ENCODE results near the gene TMEFF1. TPM values are rescaled to one million over a fixed set of nuclear protein-coding genes. Genes with fewer than 3 reads are reported as not detected.

Gene TMEFF1
- total RNA-seq, 2 donors from 2014 or later = 1.7 to 2.7 TPM

DNA sequence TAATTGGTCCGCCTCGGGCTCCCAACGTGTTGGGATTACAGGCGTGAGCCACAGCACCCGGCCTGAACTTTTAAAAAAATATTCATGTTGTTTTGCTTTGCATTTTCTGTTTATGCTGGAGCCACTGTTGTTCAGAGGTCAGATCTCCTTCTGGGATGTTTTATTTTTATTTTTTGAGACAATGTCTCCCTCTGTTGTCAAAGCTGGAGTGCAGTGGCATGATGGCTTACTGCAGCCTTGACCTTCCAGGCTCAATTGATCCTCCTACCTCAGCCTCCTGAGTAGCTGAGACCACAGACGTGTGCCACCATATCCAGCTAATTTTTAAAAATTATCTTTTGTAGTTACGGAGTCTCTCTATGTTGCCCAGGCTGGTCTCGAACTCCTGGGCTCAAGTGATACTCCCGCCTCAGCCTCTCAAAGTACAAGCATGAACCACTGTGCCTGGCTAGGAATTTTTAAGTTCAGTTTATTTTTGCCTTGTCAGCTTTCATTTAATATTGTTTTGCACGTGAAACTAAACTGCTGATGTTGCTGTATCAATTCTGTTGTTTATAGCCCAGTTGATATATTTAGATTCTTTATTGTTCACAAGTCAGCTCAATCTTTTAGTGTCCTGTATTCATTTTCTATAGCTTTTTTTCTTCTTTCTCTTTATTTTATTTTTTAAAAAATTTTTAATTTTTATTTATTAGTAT lies 13.7 kb downstream of the TMEFF1 start:
- TF ChIP-seq POLR2A (IDR thresholded peaks at IDR 0.05) (no peak), POLR2AphosphoS5 (IDR thresholded peaks at IDR 0.05) (no peak)
- TF ChIP-seq, protein P1, sequence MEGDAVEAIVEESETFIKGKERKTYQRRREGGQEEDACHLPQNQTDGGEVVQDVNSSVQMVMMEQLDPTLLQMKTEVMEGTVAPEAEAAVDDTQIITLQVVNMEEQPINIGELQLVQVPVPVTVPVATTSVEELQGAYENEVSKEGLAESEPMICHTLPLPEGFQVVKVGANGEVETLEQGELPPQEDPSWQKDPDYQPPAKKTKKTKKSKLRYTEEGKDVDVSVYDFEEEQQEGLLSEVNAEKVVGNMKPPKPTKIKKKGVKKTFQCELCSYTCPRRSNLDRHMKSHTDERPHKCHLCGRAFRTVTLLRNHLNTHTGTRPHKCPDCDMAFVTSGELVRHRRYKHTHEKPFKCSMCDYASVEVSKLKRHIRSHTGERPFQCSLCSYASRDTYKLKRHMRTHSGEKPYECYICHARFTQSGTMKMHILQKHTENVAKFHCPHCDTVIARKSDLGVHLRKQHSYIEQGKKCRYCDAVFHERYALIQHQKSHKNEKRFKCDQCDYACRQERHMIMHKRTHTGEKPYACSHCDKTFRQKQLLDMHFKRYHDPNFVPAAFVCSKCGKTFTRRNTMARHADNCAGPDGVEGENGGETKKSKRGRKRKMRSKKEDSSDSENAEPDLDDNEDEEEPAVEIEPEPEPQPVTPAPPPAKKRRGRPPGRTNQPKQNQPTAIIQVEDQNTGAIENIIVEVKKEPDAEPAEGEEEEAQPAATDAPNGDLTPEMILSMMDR (IDR thresholded peaks at IDR 0.05) = no peak
- Histone ChIP-seq H3K27me3 (replicated peaks; ENCODE audit: insufficient read depth) (no peaks in the 10 kb centered on the region), H3K4me1 (replicated peaks) (no peaks in the 10 kb centered on the region), H3K4me3 (no peak overlapping the region), H3K36me3 (no peaks in the 10 kb centered on the region), H3K27ac (no peak overlapping the region), H3K9me3 (no peaks in the 10 kb centered on the region)
- intact Hi-C loops (cut with DNase I) = no loop called here
- DNase-seq (ENCODE audit: low spot score) = no peak
- 88% methylated on average over 10 of the region's 10 CpGs for WGBS

DNA sequence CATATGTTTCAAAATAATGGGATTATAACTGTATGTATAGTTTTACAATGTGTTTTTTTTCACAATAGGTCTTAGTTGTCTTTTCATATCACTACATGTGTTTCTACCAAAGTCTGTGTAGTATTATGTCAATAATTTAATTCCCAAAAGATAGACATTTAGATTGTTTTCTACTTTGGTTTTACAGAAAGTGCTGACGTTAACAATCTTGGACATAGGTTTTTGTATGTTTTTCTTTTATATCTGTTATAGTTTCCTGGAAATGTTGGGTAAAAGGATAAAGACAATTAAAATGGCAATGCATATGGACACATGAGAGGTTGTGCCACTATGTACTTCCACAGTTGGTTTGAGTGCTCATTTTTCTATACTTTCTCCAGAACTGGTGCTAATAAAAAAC lies 15.2 kb downstream of the TMEFF1 start:
- H3K36me3 ChIP-seq = no peaks in the 10 kb centered on the region
- TF ChIP-seq POLR2A (IDR thresholded peaks at IDR 0.05) = no peak
- TF ChIP-seq POLR2AphosphoS5 (IDR thresholded peaks at IDR 0.05) = no peak
- TF ChIP-seq, protein P1 (IDR thresholded peaks at IDR 0.05) = no peak
- no peaks in the 10 kb centered on the region for H3K27me3 ChIP-seq (replicated peaks; ENCODE audit: insufficient read depth)
- no peak for DNase-seq (ENCODE audit: low spot score)
- no peak overlapping the region for H3K4me3 ChIP-seq
- no peaks in the 10 kb centered on the region for H3K4me1 ChIP-seq (replicated peaks)
- no peaks in the 10 kb centered on the region for H3K9me3 ChIP-seq
- H3K27ac ChIP-seq = no peak overlapping the region
- 94% methylated on average over 1 of the region's 1 CpG for WGBS
- intact Hi-C loops (cut with DNase I) = no loop called here

DNA sequence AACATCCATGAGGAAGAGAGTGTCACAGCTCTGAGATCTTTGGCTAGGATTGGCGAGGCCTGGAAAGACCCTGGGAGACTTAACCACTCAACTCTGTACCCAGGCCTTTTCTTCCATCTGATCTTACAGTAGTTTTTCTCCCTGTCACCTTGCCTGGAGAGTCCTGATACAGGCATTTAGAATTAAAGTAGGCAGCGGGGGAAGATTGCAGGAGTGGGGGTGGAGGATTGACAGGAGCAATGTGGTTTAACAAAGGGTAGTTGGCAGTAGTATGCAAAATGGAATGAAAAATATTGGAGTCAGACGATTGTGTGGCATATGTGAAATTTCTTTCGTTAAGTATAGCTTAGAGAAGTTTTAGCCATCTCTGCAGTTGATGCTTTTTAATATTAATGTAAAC lies 16.9 kb downstream of the TMEFF1 start:
- Histone ChIP-seq H3K36me3 (no peaks in the 10 kb centered on the region), H3K4me1 (replicated peaks) (no peaks in the 10 kb centered on the region), H3K4me3 (no peak overlapping the region), H3K9me3 (no peaks in the 10 kb centered on the region), H3K27me3 (replicated peaks; ENCODE audit: insufficient read depth) (no peaks in the 10 kb centered on the region), H3K27ac (no peak overlapping the region)
- TF ChIP-seq POLR2AphosphoS5 (IDR thresholded peaks at IDR 0.05) (no peak), POLR2A (IDR thresholded peaks at IDR 0.05) (no peak)
- TF ChIP-seq, protein P1 (IDR thresholded peaks at IDR 0.05) = no peak
- intact Hi-C loops (cut with DNase I) = no loop called here
- 78% methylated on average over 4 of the region's 4 CpGs for WGBS
- DNase-seq (ENCODE audit: low spot score) = no peak

DNA sequence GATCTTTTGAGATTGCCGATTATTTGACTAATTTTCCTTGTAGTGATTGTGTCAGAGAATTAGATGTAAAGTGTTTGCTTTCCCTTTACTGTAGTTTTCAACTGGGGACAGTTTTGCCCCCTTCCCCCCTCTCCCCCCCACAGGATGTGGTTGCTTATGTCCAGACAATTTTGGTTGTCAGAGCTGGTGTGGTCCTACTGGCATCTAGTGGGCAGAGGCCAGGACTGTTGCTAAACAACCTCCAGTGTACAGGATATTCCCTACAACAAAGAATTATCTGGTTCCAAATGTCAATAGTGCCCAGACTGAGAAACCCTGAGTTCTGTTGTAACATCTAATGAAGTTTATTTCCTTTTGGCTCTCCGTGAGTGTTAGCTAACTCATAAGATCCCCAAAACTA lies 20.0 kb downstream of the TMEFF1 start:
- H3K9me3 ChIP-seq = no peaks in the 10 kb centered on the region
- H3K4me1 ChIP-seq (replicated peaks) = no peaks in the 10 kb centered on the region
- no peak overlapping the region for H3K4me3 ChIP-seq
- 92% methylated on average over 2 of the region's 2 CpGs for WGBS
- TF ChIP-seq POLR2A (IDR thresholded peaks at IDR 0.05) = no peak
- TF ChIP-seq, protein P1 (IDR thresholded peaks at IDR 0.05) = no peak
- TF ChIP-seq POLR2AphosphoS5 (IDR thresholded peaks at IDR 0.05) = no peak
- no peaks in the 10 kb centered on the region for H3K27me3 ChIP-seq (replicated peaks; ENCODE audit: insufficient read depth)
- H3K36me3 ChIP-seq = no peaks in the 10 kb centered on the region
- no peak for DNase-seq (ENCODE audit: low spot score)
- intact Hi-C loops (cut with DNase I) = no loop called here
- no peak overlapping the region for H3K27ac ChIP-seq

DNA sequence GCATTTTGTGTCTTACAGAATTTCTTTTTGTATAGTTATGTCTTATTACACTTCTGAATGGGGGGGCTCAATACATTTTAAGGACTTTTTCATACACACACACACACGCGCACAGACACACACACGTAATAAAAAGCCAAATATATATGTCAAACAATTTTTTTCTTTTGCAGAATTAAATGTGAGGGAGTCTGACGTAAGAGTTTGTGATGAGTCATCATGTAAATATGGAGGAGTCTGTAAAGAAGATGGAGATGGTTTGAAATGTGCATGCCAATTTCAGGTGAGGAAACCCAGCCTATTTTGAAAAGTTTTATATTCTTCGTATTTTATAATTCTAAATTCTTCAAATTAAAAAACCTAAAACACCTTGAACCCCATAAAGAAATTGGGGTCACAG lies 25.6 kb downstream of the TMEFF1 start:
- no peaks in the 10 kb centered on the region for H3K9me3 ChIP-seq

More for the DNA sequence above, 25.6 kb downstream of the TMEFF1 start:
- TF ChIP-seq POLR2AphosphoS5 (IDR thresholded peaks at IDR 0.05) = no peak
- TF ChIP-seq, protein P1 (IDR thresholded peaks at IDR 0.05) = no peak
- no peak for TF ChIP-seq POLR2A (IDR thresholded peaks at IDR 0.05)
- Histone ChIP-seq H3K36me3 (no peaks in the 10 kb centered on the region), H3K27me3 (replicated peaks; ENCODE audit: insufficient read depth) (no peaks in the 10 kb centered on the region), H3K4me3 (no peak overlapping the region), H3K4me1 (replicated peaks) (no peaks in the 10 kb centered on the region), H3K27ac (no peak overlapping the region)
- intact Hi-C loops (cut with DNase I) = no loop called here
- no peak for DNase-seq (ENCODE audit: low spot score)
- 89% methylated on average over 5 of the region's 5 CpGs for WGBS

All from prostate gland (tissue), 2 donors.